T-cell (primary cell): Measurements from ENCODE around the gene MALAT1. TPM values are rescaled to one million over a fixed set of nuclear protein-coding genes. Genes with fewer than 3 reads are reported as not detected.
A peak's percentile ranks its signal among the peaks of the same experiment; 100 is the strongest.

Source experiments
- ATAC-seq, 4 experiments: fragments of 200-7000 bp in 3 of 4; fragments of 150-1000 bp in 1 of 4; cut with Tn5 transposase; replicated peaks in 1 of 4; 1 replicate in 3 of 4; 2 replicates in 1 of 4; pipeline ENCODE4 v1.10.0; 2021; ENCODE audit warnings: moderate library complexity in 3 of 4, mild to moderate bottlenecking in 2 of 4, moderate number of reproducible peaks in 1 of 4
- CTCF ChIA-PET, 2 donors: fragments of 300-600 bp; sonication (Branson Sonifier 250); formaldehyde crosslinking; loops; one replicate each; lab custom pipeline; 2022; ENCODE audit warnings: antibody characterized with exemption in 2 of 2; lab: Charles Lee
- POLR2A ChIA-PET, 2 donors: fragments of 300-600 bp; sonication (Branson Sonifier 250); formaldehyde crosslinking; loops; one replicate each; lab custom pipeline; 2022; ENCODE audit warnings: antibody characterized with exemption in 2 of 2; lab: Charles Lee
- DNase-seq, 35 experiments: peaks; one replicate each; pipeline versions ENCODE4 v3.0.0 to v3.0.0-alpha.2; 2013 to 2023
- H3K27ac ChIP-seq: one replicate; pipeline ENCODE4 v1.5.1; 2013; ENCODE audit warnings: low read length
- H3K27me3 ChIP-seq, 2 experiments: replicated peaks in 1 of 2; 1 replicate in 1 of 2; 2 replicates in 1 of 2; pipeline versions ENCODE4 v1.6.1 to v1.7.0; 2013; ENCODE audit warnings: low read length in 1 of 2, mixed read lengths in 1 of 2; ENCODE audit not compliant: control insufficient read depth in 2 of 2, insufficient read depth in 2 of 2; ENCODE audit errors: extremely low read depth in 1 of 2
- H3K36me3 ChIP-seq, 2 donors: 1 replicate in 1 of 2; 2 replicates in 1 of 2; pipeline versions ENCODE4 v1.6.1 to v1.7.0; 2013; ENCODE audit warnings: low read length in 1 of 2; ENCODE audit not compliant: control insufficient read depth in 2 of 2, insufficient read depth in 1 of 2; ENCODE audit errors: extremely low read depth in 1 of 2
- H3K4me1 ChIP-seq, 2 experiments: 1 replicate in 1 of 2; 2 replicates in 1 of 2; pipeline versions ENCODE4 v1.6.1 to v1.7.0; 2013; ENCODE audit warnings: low read length in 2 of 2, mixed read lengths in 1 of 2; ENCODE audit not compliant: insufficient read depth in 2 of 2, control insufficient read depth in 1 of 2; ENCODE audit errors: extremely low read depth in 1 of 2
- H3K4me3 ChIP-seq, 2 donors: 1 replicate in 1 of 2; 2 replicates in 1 of 2; pipeline versions ENCODE4 v1.5.1 to v1.7.0; 2013; ENCODE audit warnings: mild to moderate bottlenecking in 2 of 2, low read length in 1 of 2, moderate library complexity in 1 of 2; ENCODE audit not compliant: control insufficient read depth in 1 of 2; ENCODE audit errors: extremely low read depth in 1 of 2
- H3K9me3 ChIP-seq: 2 replicates; pipeline ENCODE4 v1.7.0; 2013
- H3K27ac Mint-ChIP-seq, 2 donors: one replicate each; pipeline ENCODE4 v1.8.0; 2020 to 2021; ENCODE audit warnings: mild to moderate bottlenecking in 2 of 2, mixed read lengths in 2 of 2
- H3K27me3 Mint-ChIP-seq, 2 donors: one replicate each; pipeline ENCODE4 v1.8.0; 2021 to 2022; ENCODE audit warnings: mixed read lengths in 2 of 2
- H3K36me3 Mint-ChIP-seq: one replicate; pipeline ENCODE4 v1.8.0; 2021; ENCODE audit warnings: mixed read lengths
- H3K4me1 Mint-ChIP-seq, 3 donors: one replicate each; pipeline ENCODE4 v1.8.0; 2020 to 2022; ENCODE audit warnings: mixed read lengths in 3 of 3, mild to moderate bottlenecking in 1 of 3
- H3K4me3 Mint-ChIP-seq, 3 donors: one replicate each; pipeline ENCODE4 v1.8.0; 2020 to 2022; ENCODE audit warnings: mild to moderate bottlenecking in 3 of 3, mixed read lengths in 3 of 3, moderate library complexity in 3 of 3
- H3K9me3 Mint-ChIP-seq, 3 donors: one replicate each; pipeline ENCODE4 v1.8.0; 2020 to 2022; ENCODE audit warnings: mixed read lengths in 3 of 3
- WGBS: methylation state at CpG from one replicate; pipeline ENCODE4 v1.1.5; 2013; ENCODE audit warnings: missing lambda C conversion rate; ENCODE audit not compliant: insufficient coverage; 5-methylcytosine and 5-hydroxymethylcytosine counted together
- total RNA-seq, 35 experiments: library from RNA in 6 of 35; stranded (reverse) in 6 of 35; fragments of 120-200 nt in 1 of 35; gene quantifications; one replicate each; pipeline versions ENCODE4 v1.2.1 to v1.2.4 and lab custom pipeline; 2013 to 2026

MALAT1 gene
- total RNA-seq, 5 donors from 2014 or later (not counting 1 experiment from before 2014, with no cell fraction given): 21,382 to 33,585 (median 22,045) TPM

DNA sequence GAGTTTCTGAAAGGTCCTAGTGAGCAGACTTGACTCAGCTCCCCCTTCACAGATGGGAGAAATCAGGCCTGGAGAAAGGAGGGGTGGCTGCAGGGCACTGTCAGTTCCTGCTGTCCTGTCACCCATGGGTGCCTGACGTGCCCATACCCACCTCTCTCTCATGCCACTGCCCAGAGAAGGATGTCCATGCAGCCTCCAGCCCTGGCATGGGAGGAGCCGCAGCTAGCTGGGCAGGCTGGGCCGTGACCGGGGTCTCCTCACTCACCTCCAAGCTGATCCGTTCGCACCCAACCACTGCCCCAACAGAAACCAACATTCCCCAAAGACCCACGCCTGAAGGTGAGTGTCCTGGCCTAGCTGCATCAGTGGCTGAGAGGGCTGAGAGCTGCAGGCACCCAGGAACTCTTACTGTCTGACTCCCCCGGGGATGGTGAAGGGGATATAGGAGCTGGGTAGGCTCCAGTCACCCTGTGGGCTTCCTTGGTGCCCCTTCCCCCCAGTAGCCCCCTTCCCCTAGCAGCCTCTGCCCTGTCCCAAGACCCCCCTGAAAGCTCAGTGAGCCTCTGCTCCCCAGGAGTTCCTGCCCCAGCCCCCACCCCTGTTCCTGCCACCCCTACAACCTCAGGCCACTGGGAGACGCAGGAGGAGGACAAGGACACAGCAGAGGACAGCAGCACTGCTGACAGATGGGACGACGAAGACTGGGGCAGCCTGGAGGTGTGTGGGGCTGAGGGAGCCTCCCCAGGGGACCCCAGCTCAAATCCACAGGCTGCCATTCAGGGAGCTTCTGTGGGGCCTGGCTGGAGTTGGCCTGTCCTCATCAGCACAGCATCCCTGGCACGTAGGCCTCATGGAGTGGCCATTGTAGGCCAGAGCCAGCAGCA is 37.8 kb downstream of the MALAT1 start:
- Histone ChIP-seq H3K36me3 (peaks cover 24 to 51% of the 10 kb centered on the region in 2 donors), H3K27me3 (no peaks in the 10 kb centered on the region), H3K4me1 (peaks cover 7 to 17% of the 10 kb centered on the region in 2 experiments), H3K4me3 (no peak overlapping the region), H3K27ac (no peak overlapping the region), H3K9me3 (no peaks in the 10 kb centered on the region)
- Mint-ChIP-seq H3K4me3 (no peak overlapping the region), H3K27me3 (no peaks in the 10 kb centered on the region), H3K36me3 (peaks cover 9% of the 10 kb centered on the region), H3K4me1 (peaks cover 6 to 9% (median 8%) of the 10 kb centered on the region in 3 donors), H3K27ac (peak overlapping the region in 1 of 2 donors; percentile 76), H3K9me3 (no peaks in the 10 kb centered on the region)
- ATAC-seq (no peak), DNase-seq (no peak)
- CTCF ChIA-PET: interaction anchor here in 1 of 2 donors (0.6 kb wide), 1 partner anchor 590 kb away, joined by 8 read pairs; no protein-coding TSS in a partner anchor
- WGBS: 89% methylated on average over 7 of the region's 12 CpGs
- POLR2A ChIA-PET: no interaction called here

- no peaks in the 10 kb centered on the region for H3K9me3 Mint-ChIP-seq
- H3K4me3 Mint-ChIP-seq: peak overlapping the region in 2 of 3 donors; percentile 21 to 36
- H3K27ac ChIP-seq: no peak overlapping the region
- CTCF ChIA-PET: interaction anchor here (0.5 to 0.7 kb wide), 2 partner anchors 16 to 528 kb away, joined by 3 read pairs; no protein-coding TSS in a partner anchor
- peaks cover 23 to 47% of the 10 kb centered on the region in 2 donors for H3K36me3 ChIP-seq
- peaks cover 9% of the 10 kb centered on the region for H3K36me3 Mint-ChIP-seq
- no CpG with 5 or more reads among the region's 2 CpGs for WGBS
- DNase-seq: no peak
- H3K4me3 ChIP-seq: no peak overlapping the region
- no peaks in the 10 kb centered on the region for H3K27me3 ChIP-seq
- H3K9me3 ChIP-seq: no peaks in the 10 kb centered on the region
- H3K4me1 ChIP-seq: peaks cover 8 to 21% of the 10 kb centered on the region in 2 experiments
- POLR2A ChIA-PET: no interaction called here
- no peaks in the 10 kb centered on the region for H3K27me3 Mint-ChIP-seq
- no peak for ATAC-seq
- peak overlapping the region in 1 of 2 donors; percentile 61 for H3K27ac Mint-ChIP-seq
- peaks cover 12 to 13% (median 12%) of the 10 kb centered on the region in 3 donors for H3K4me1 Mint-ChIP-seq
Observed at GRCh38 chr11:65537296-65537597, 38.4 kb downstream of the MALAT1 start.

DNA sequence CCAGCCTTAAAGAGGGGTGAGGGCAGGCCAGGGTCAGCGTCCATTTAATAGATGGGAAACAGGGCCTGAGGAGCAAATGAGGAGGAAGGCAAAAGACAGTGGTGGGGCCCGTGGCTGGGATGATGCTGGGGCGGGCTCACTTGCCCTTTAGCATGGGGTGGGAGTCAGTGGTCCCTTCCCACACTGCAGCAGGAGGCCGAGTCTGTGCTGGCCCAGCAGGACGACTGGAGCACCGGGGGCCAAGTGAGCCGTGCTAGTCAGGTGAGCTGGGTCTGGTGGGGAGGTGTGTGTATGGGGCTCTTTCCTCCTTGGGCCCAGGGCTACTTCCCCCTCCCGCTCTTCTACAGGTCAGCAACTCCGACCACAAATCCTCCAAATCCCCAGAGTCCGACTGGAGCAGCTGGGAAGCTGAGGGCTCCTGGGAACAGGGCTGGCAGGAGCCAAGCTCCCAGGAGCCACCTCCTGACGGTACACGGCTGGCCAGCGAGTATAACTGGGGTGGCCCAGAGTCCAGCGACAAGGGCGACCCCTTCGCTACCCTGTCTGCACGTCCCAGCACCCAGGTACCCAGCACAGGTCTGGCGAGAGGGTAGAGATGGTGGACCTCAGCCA is 38.9 kb downstream of the MALAT1 start:
- WGBS: 89% methylated on average over 10 of the region's 18 CpGs

GRCh38 chr11:65538232-65538914 is 39.5 kb downstream of the MALAT1 start:
- Mint-ChIP-seq H3K4me3 (peak overlapping the region; percentile 24 to 36 (median 25)), H3K4me1 (peaks cover 12 to 16% (median 12%) of the 10 kb centered on the region in 3 donors), H3K36me3 (peaks cover 9% of the 10 kb centered on the region), H3K27ac (peak overlapping the region in 1 of 2 donors; percentile 43), H3K27me3 (no peaks in the 10 kb centered on the region), H3K9me3 (no peaks in the 10 kb centered on the region)
- ChIA-PET CTCF (no interaction called here), POLR2A (no interaction called here)
- no peaks in the 10 kb centered on the region for H3K27me3 ChIP-seq
- H3K36me3 ChIP-seq: peaks cover 19 to 37% of the 10 kb centered on the region in 2 donors
- DNase-seq: no peak
- H3K9me3 ChIP-seq: no peaks in the 10 kb centered on the region
- WGBS: 96% methylated on average over 37 of the region's 43 CpGs
- no peak overlapping the region for H3K27ac ChIP-seq
- peaks cover 8 to 21% of the 10 kb centered on the region in 2 experiments for H3K4me1 ChIP-seq
- no peak overlapping the region for H3K4me3 ChIP-seq
- ATAC-seq: no peak

More for the DNA sequence above, 38.9 kb downstream of the MALAT1 start:
- Histone ChIP-seq H3K9me3 (no peaks in the 10 kb centered on the region), H3K27me3 (no peaks in the 10 kb centered on the region), H3K27ac (no peak overlapping the region), H3K4me1 (peaks cover 8 to 21% of the 10 kb centered on the region in 2 experiments), H3K36me3 (peaks cover 19 to 42% of the 10 kb centered on the region in 2 donors), H3K4me3 (no peak overlapping the region)
- H3K9me3 Mint-ChIP-seq: no peaks in the 10 kb centered on the region
- peak overlapping the region in 1 of 2 donors; percentile 61 for H3K27ac Mint-ChIP-seq
- no peaks in the 10 kb centered on the region for H3K27me3 Mint-ChIP-seq
- peak overlapping the region in 2 of 3 donors; percentile 21 to 36 for H3K4me3 Mint-ChIP-seq
- CTCF ChIA-PET: interaction anchor here (0.5 to 0.7 kb wide), 2 partner anchors 16 to 528 kb away, joined by 3 read pairs; no protein-coding TSS in a partner anchor
- no peak for ATAC-seq
- DNase-seq: no peak
- peaks cover 11% of the 10 kb centered on the region for H3K36me3 Mint-ChIP-seq
- peaks cover 12 to 15% (median 12%) of the 10 kb centered on the region in 3 donors for H3K4me1 Mint-ChIP-seq
- POLR2A ChIA-PET: no interaction called here

DNA sequence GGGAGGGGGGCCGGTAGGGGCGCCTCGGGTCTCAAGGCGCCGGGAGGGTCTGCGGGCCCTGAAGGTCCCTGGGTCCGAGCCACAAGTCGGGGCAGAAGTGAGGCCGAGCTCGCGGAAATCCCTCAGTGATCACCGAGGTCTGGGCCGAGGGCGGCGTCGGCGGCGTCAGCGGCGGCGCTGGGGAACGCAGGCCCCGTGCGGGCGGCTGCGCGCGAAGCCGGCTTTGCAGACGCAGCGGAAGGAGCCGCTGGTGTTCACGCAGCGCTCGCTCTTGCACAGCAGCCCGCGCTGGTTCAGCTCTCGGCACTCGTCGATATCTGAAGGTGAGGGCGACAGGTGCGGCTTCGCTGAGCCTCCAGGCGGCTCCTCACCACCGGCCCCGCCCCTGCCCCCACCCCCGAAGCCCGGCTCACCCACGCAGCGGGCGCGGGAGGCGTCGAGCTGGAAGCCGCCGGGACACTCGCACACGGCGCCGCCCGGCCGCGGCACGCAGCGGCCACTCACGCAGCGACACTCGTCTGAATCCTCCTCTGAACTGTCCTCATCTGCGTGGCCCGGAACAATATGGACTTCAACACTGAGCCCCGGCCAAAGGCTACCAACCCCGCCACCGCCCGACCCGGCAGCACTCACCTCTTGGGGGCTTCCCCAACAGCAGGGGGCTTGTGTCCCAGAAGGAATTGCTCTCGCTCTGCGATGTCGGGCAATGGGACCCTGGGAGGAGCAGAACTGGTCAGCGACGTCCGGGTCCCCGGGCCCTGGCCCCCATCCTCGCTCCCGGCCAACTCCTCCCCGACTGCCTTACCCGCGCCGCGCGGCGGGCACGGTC is 40.3 kb downstream of the MALAT1 start:
- WGBS: 92% methylated on average over 79 of the region's 92 CpGs
- DNase-seq (no peak), ATAC-seq (no peak)
- Histone ChIP-seq H3K27ac (no peak overlapping the region), H3K4me1 (peaks cover 8 to 21% of the 10 kb centered on the region in 2 experiments), H3K36me3 (peaks cover 19 to 36% of the 10 kb centered on the region in 2 donors), H3K27me3 (no peaks in the 10 kb centered on the region), H3K4me3 (peak overlapping the region in 1 of 2 donors; percentile 38), H3K9me3 (no peaks in the 10 kb centered on the region)
- H3K4me1 Mint-ChIP-seq: peaks cover 13 to 18% (median 16%) of the 10 kb centered on the region in 3 donors
- H3K36me3 Mint-ChIP-seq: peaks cover 8% of the 10 kb centered on the region
- CTCF ChIA-PET: interaction anchor here (0.7 to 2.4 kb wide), 5 partner anchors 13 to 55 kb away, joined by 3 to 17 read pairs (median 5); partner anchors contain the start of gene ZNRD2 (in 1 of the 2)
- peak overlapping the region in 1 of 3 donors; percentile 36 for H3K4me3 Mint-ChIP-seq
- H3K27me3 Mint-ChIP-seq: no peaks in the 10 kb centered on the region
- H3K27ac Mint-ChIP-seq: no peak overlapping the region
- H3K9me3 Mint-ChIP-seq: no peaks in the 10 kb centered on the region
- POLR2A ChIA-PET: no interaction called here
